IMR-90 (cell line): ENCODE measurements around the gene MAP3K5.

ENCODE experiments used
- CEBPB ChIP-seq: IDR thresholded peaks from 2 replicates; pipeline ENCODE4 v1.6.1; 2012; ENCODE audit warnings: low read depth, low read length, improper control_type of control experiment
- CTCF ChIP-seq: conservative IDR thresholded peaks from 2 replicates; pipeline ENCODE4 v1.5.1; 2012; ENCODE audit warnings: mild to moderate bottlenecking, low read depth, low read length, improper control_type of control experiment
- FOS ChIP-seq: fragments of 150-350 bp; IDR thresholded peaks from 2 replicates; pipeline ENCODE4 v1.6.1; 2016; ENCODE audit warnings: low read depth, low read length
- MAFK ChIP-seq: IDR thresholded peaks from 2 replicates; pipeline ENCODE4 v1.6.1; 2012; ENCODE audit warnings: low read depth, low read length, improper control_type of control experiment
- MAZ ChIP-seq: IDR thresholded peaks from 2 replicates; pipeline ENCODE4 v1.6.1; 2012; ENCODE audit warnings: low read depth, mild to moderate bottlenecking, low read length, improper control_type of control experiment, moderate library complexity, borderline replicate concordance
- MXI1 ChIP-seq: IDR thresholded peaks from 2 replicates; pipeline ENCODE4 v1.6.1; 2012; ENCODE audit warnings: low read depth, mild to moderate bottlenecking, low read length, moderate library complexity, borderline replicate concordance
- POLR2A ChIP-seq: IDR thresholded peaks from 2 replicates; pipeline ENCODE4 v1.6.1; 2012; ENCODE audit warnings: mild to moderate bottlenecking, low read depth, low read length
- RAD21 ChIP-seq: IDR thresholded peaks from 2 replicates; pipeline ENCODE4 v1.6.1; 2012; ENCODE audit warnings: low read length, improper control_type of control experiment
- RFX5 ChIP-seq: IDR thresholded peaks from 2 replicates; pipeline ENCODE4 v1.8.0; 2012; ENCODE audit warnings: low read depth, mild to moderate bottlenecking, low read length, moderate library complexity
- SMC3 ChIP-seq: fragments of 150-350 bp; IDR thresholded peaks from 2 replicates; pipeline ENCODE4 v1.6.1; 2016; ENCODE audit warnings: low read depth, mild to moderate bottlenecking, antibody characterized with exemption, low read length, moderate library complexity
- USF2 ChIP-seq: fragments of 150-350 bp; IDR thresholded peaks from 2 replicates; pipeline ENCODE4 v1.6.1; 2017; ENCODE audit warnings: mild to moderate bottlenecking, antibody characterized with exemption, low read length, low read depth
- TF ChIP-seq, protein P1 (sequence below): fragments of 150-350 bp; IDR thresholded peaks from 2 replicates; pipeline ENCODE4 v1.6.1; 2016; ENCODE audit warnings: low read depth, mild to moderate bottlenecking, low read length, moderate library complexity, borderline replicate concordance

DNA sequence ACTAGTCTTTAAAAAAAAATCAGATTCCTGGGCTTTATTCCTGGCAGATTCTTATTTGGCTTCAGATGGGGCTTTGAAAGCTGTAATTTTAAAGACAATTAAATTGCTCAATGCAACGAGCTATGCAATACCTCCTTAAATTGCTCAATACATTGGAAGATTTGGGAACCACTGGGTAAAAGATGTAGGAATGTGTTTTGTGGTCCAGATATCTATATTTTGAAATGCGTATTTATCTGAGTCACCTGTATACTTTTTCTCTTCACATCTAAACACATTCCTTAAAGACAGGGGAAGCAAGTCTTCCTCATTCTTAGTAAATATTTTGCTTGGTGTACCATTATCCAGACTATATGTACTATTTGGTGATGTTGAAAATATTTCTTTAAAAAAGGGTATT lies 212.5 kb downstream of the MAP3K5 start:
- no peak for TF ChIP-seq USF2
- no peak for TF ChIP-seq CTCF
- TF ChIP-seq FOS = no peak
- TF ChIP-seq POLR2A = no peak
- TF ChIP-seq MXI1 = no peak
- no peak for TF ChIP-seq MAZ
- TF ChIP-seq RAD21 = no peak
- TF ChIP-seq MAFK = no peak
- TF ChIP-seq, protein P1, sequence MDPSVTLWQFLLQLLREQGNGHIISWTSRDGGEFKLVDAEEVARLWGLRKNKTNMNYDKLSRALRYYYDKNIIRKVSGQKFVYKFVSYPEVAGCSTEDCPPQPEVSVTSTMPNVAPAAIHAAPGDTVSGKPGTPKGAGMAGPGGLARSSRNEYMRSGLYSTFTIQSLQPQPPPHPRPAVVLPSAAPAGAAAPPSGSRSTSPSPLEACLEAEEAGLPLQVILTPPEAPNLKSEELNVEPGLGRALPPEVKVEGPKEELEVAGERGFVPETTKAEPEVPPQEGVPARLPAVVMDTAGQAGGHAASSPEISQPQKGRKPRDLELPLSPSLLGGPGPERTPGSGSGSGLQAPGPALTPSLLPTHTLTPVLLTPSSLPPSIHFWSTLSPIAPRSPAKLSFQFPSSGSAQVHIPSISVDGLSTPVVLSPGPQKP = no peak
- TF ChIP-seq RFX5 = no peak
- TF ChIP-seq SMC3 = no peak
- peak; percentile 93 for TF ChIP-seq CEBPB
